Measurements from ENCODE around the gene FCAMR.

GRCh38 chr1:207019161-207019560 is 48.9 kb upstream of the FCAMR start:
- TF ChIP-seq CTCF (conservative IDR thresholded peaks at IDR 0.05 in 1 of 2, IDR thresholded peaks at IDR 0.05 in 1 of 2; ENCODE audit: low read depth in 1 of 2, low read length in 2 of 2) (no peak), EZH2 (IDR thresholded peaks at IDR 0.05; ENCODE audit: low read length, missing control alignments) (no peak)
